Astrocyte of the cerebellum (primary cell): Measurements from ENCODE around the gene REXO1.

Source experiments
- DNase-seq: peaks from one replicate; pipeline ENCODE4 v3.0.0-alpha.2; 2011; ENCODE audit warnings: low read depth
- H3K4me3 ChIP-seq: 2 replicates; pipeline ENCODE4 v1.5.1; 2011; ENCODE audit warnings: mild to moderate bottlenecking, low read depth, low read length, moderate library complexity
- CTCF ChIP-seq: IDR thresholded peaks from 2 replicates; pipeline ENCODE4 v1.5.1; 2012; ENCODE audit warnings: low read length, low read depth, moderate library complexity, mild to moderate bottlenecking; ENCODE audit errors: missing control alignments
- in situ Hi-C: cut with HindIII; loops from 2 replicates; pipeline ENCODE4 v1.10.0; 2017; ENCODE audit warnings: low sequenced_read_pairs

REXO1 gene

GRCh38 chr19:1814833-1815604 is 33.3 kb downstream of the REXO1 start:
- DNase-seq, result no peak
- in situ Hi-C loops, result no loop called here
- no peak overlapping the region for H3K4me3 ChIP-seq
- TF ChIP-seq CTCF, result no peak

GRCh38 chr19:1814391-1814790 is 33.9 kb downstream of the REXO1 start:
- DNase-seq, result no peak
- TF ChIP-seq CTCF, result no peak
- no peak overlapping the region for H3K4me3 ChIP-seq
- in situ Hi-C loops, result no loop called here

- in situ Hi-C loops, result no loop called here
- DNase-seq, result no peak
- peak overlapping the region; percentile 55 for H3K4me3 ChIP-seq
- TF ChIP-seq CTCF, result no peak
Observed at GRCh38 chr19:1813192-1814182, 34.8 kb downstream of the REXO1 start.

- peak; percentile 69 for DNase-seq
- in situ Hi-C loops, result no loop called here
- TF ChIP-seq CTCF, result peak; percentile 74
- H3K4me3 ChIP-seq, result peak overlapping the region; percentile 55
Observed at GRCh38 chr19:1812426-1813191, 35.7 kb downstream of the REXO1 start.

GRCh38 chr19:1811942-1812425 is 36.3 kb downstream of the REXO1 start, which contains the start of gene ATP8B3:
TSS of gene ATP8B3 (minus strand) at chr19:1812276. CDS start at chr19:1811736, 540 bp downstream.
- peak within 1 kb of the TSS; percentile 55 for H3K4me3 ChIP-seq
- in situ Hi-C loops, result no loop called here
- no peak for DNase-seq
- TF ChIP-seq CTCF, result peak; percentile 9

GRCh38 chr19:1811472-1811894 is 36.8 kb downstream of the REXO1 start:
- TF ChIP-seq CTCF, result no peak
- H3K4me3 ChIP-seq, result peak overlapping the region; percentile 55
- in situ Hi-C loops, result no loop called here
- DNase-seq, result no peak
